Common myeloid progenitor, CD34-positive (primary cell): ENCODE data around the gene KLHDC1. TPM values are rescaled to one million over a fixed set of nuclear protein-coding genes. Genes with fewer than 3 reads are reported as not detected.
"Not testable (repeated sequence)": the region's sequence is repeated elsewhere in the genome, so short reads cannot be mapped to it uniquely, and the experiment has no call there.

Experiments used
- CTCF ChIA-PET: fragments of 350-600 bp; sonication (Branson Sonifier 250); formaldehyde crosslinking; loops from one replicate; lab custom pipeline; 2021; ENCODE audit warnings: antibody characterized with exemption; lab: Charles Lee
- POLR2A ChIA-PET: fragments of 350-600 bp; sonication (Branson Sonifier 250); formaldehyde crosslinking; loops from one replicate; lab custom pipeline; 2021; ENCODE audit warnings: antibody characterized with exemption; lab: Charles Lee
- DNase-seq, 3 donors: peaks; one replicate each; pipeline versions ENCODE4 v3.0.0 to v3.0.0-alpha.2; 2013
- H3K27ac ChIP-seq, 2 experiments: 1 replicate in 1 of 2; 2 replicates in 1 of 2; pipeline ENCODE4 v1.7.0; 2013; ENCODE audit warnings: inconsistent platforms in 2 of 2, low read length in 2 of 2, mild to moderate bottlenecking in 2 of 2, low read depth in 1 of 2, moderate library complexity in 1 of 2; ENCODE audit not compliant: severe bottlenecking in 2 of 2, insufficient read depth in 1 of 2, poor library complexity in 1 of 2
- H3K27me3 ChIP-seq, 5 experiments: replicated peaks in 2 of 5; 1 replicate in 3 of 5; 2 replicates in 2 of 5; pipeline versions ENCODE4 v1.6.1 to v1.7.0; 2013; ENCODE audit warnings: low read length in 4 of 5, mild to moderate bottlenecking in 2 of 5, moderate library complexity in 2 of 5, inconsistent platforms in 1 of 5; ENCODE audit not compliant: insufficient read depth in 5 of 5, control insufficient read depth in 4 of 5
- H3K36me3 ChIP-seq, 4 experiments: 1 replicate in 2 of 4; 2 replicates in 2 of 4; pipeline versions ENCODE4 v1.6.1 to v1.7.0; 2013; ENCODE audit warnings: low read length in 3 of 4, control low read depth in 1 of 4, mild to moderate bottlenecking in 1 of 4; ENCODE audit not compliant: control insufficient read depth in 4 of 4, insufficient read depth in 4 of 4
- H3K4me1 ChIP-seq, 4 experiments: 1 replicate in 3 of 4; 2 replicates in 1 of 4; pipeline versions ENCODE4 v1.6.1 to v1.7.1; 2013; ENCODE audit warnings: low read length in 3 of 4, mild to moderate bottlenecking in 3 of 4, control low read depth in 1 of 4, inconsistent platforms in 1 of 4, moderate library complexity in 1 of 4; ENCODE audit not compliant: control insufficient read depth in 4 of 4, insufficient read depth in 4 of 4; ENCODE audit errors: control extremely low read depth in 1 of 4
- H3K4me3 ChIP-seq, 7 experiments: 1 replicate in 4 of 7; 2 replicates in 3 of 7; pipeline versions ENCODE4 v1.5.1 to v1.7.0; 2013; ENCODE audit warnings: mild to moderate bottlenecking in 7 of 7, low read length in 6 of 7, moderate library complexity in 6 of 7, inconsistent platforms in 2 of 7, low read depth in 2 of 7, control low read depth in 1 of 7; ENCODE audit not compliant: insufficient read depth in 4 of 7, control insufficient read depth in 1 of 7; ENCODE audit errors: extremely low read depth in 1 of 7
- H3K9me3 ChIP-seq, 5 experiments: 1 replicate in 4 of 5; 2 replicates in 1 of 5; pipeline versions ENCODE4 v1.6.1 to v1.7.1; 2013; ENCODE audit warnings: low read length in 4 of 5, mild to moderate bottlenecking in 2 of 5, inconsistent platforms in 1 of 5, low read depth in 1 of 5, moderate library complexity in 1 of 5; ENCODE audit not compliant: control insufficient read depth in 4 of 5, insufficient read depth in 2 of 5; ENCODE audit errors: control extremely low read depth in 1 of 5
- WGBS: methylation state at CpG from one replicate; pipeline ENCODE4 v1.1.5; 2013; ENCODE audit not compliant: insufficient coverage; 5-methylcytosine and 5-hydroxymethylcytosine counted together
- polyA plus RNA-seq: library from polyadenylated mRNA; unstranded; fragments of 120-200 nt; gene quantifications from one replicate; pipeline ENCODE4 v1.2.1, GENCODE V29; 2013

The KLHDC1 gene
- 9.2 TPM for polyA plus RNA-seq

GRCh38 chr14:49692811-49693734 is at the start of gene KLHDC1:
TSS of gene KLHDC1 (plus strand) at chr14:49693120. CDS start at chr14:49693195, 75 bp downstream.
- H3K27me3 ChIP-seq: no peaks in the 10 kb centered on the region
- POLR2A ChIA-PET: interaction anchor here (0.9 to 1.2 kb wide), 4 partner anchors 10 to 76 kb away, joined by 3 to 4 read pairs (median 3); partner anchors contain the start of gene KLHDC2
- WGBS: under 1% methylated on average over 79 of the region's 88 CpGs

GRCh38 chr14:49653508-49653907 is 39.4 kb upstream of the KLHDC1 start:
- Histone ChIP-seq H3K27me3 (no peaks in the 10 kb centered on the region), H3K36me3 (peaks cover 0 to 27% (median 14%) of the 10 kb centered on the region in 4 experiments), H3K4me1 (no peaks in the 10 kb centered on the region), H3K9me3 (no peaks in the 10 kb centered on the region), H3K27ac (no peak overlapping the region), H3K4me3 (no peak overlapping the region)
- DNase-seq: no peak
- no CpG with 5 or more reads among the region's 6 CpGs for WGBS
- ChIA-PET CTCF (interaction anchor here (1.4 kb wide), 1 partner anchor 12 kb away, joined by 5 read pairs; no protein-coding TSS in a partner anchor), POLR2A (no interaction called here)

More at GRCh38 chr14:49692811-49693734, at the start of gene KLHDC1:
- Histone ChIP-seq H3K36me3 (no peaks in the 10 kb centered on the region), H3K27ac (peak within 1 kb of the TSS; percentile 70 to 87), H3K4me3 (peak within 1 kb of the TSS; percentile 71 to 91 (median 83)), H3K4me1 (peaks cover 3 to 24% (median 15%) of the 10 kb centered on the region in 4 experiments), H3K9me3 (no peaks in the 10 kb centered on the region)
- CTCF ChIA-PET: interaction anchor here (0.6 to 1.4 kb wide), 5 partner anchors 31 to 95 kb away, joined by 3 to 5 read pairs (median 4); partner anchors contain the start of gene KLHDC2
- DNase-seq: peak; percentile 75 to 88 (median 81)

GRCh38 chr14:49654511-49654910 is 38.4 kb upstream of the KLHDC1 start:
- H3K27ac ChIP-seq: no peak overlapping the region
- no peaks in the 10 kb centered on the region for H3K9me3 ChIP-seq
- H3K36me3 ChIP-seq: peaks cover 0 to 25% (median 12%) of the 10 kb centered on the region in 4 experiments
- WGBS: no CpG with 5 or more reads among the region's 3 CpGs
- H3K4me1 ChIP-seq: no peaks in the 10 kb centered on the region
- no peak for DNase-seq
- no peaks in the 10 kb centered on the region for H3K27me3 ChIP-seq
- H3K4me3 ChIP-seq: no peak overlapping the region
- POLR2A ChIA-PET: no interaction called here
- CTCF ChIA-PET: interaction anchor here (0.6 to 1.4 kb wide), 3 partner anchors 13 to 77 kb away, joined by 3 to 5 read pairs (median 3); no protein-coding TSS in a partner anchor

- CTCF ChIA-PET, H3K4me1 ChIP-seq, DNase-seq, H3K27me3 ChIP-seq, POLR2A ChIA-PET, H3K4me3 ChIP-seq, H3K9me3 ChIP-seq, H3K27ac ChIP-seq: not testable (repeated sequence)
- H3K36me3 ChIP-seq: peaks cover 0 to 13% (median 9%) of the 10 kb centered on the region in 4 experiments
- 100% methylated on average over 2 of the region's 6 CpGs for WGBS
These were observed 35.4 kb upstream of the KLHDC1 start for GRCh38 chr14:49657500-49657899.

- H3K4me1 ChIP-seq: no peaks in the 10 kb centered on the region
- no peak overlapping the region for H3K27ac ChIP-seq
- DNase-seq: no peak
- peaks cover 0 to 11% (median 6%) of the 10 kb centered on the region in 4 experiments for H3K36me3 ChIP-seq
- H3K9me3 ChIP-seq: no peaks in the 10 kb centered on the region
- H3K4me3 ChIP-seq: no peak overlapping the region
- no peaks in the 10 kb centered on the region for H3K27me3 ChIP-seq
- WGBS: no CpG with 5 or more reads among the region's 2 CpGs
- POLR2A ChIA-PET: no interaction called here
- CTCF ChIA-PET: interaction anchor here (1.1 to 1.2 kb wide), 3 partner anchors 15 to 25 kb away, joined by 5 read pairs; partner anchors contain the start of gene DNAAF2
These were observed 33.1 kb upstream of the KLHDC1 start for GRCh38 chr14:49659526-49660455.

GRCh38 chr14:49670475-49670874 is 22.4 kb upstream of the KLHDC1 start:
- H3K36me3 ChIP-seq: peaks cover 0 to 51% (median 10%) of the 10 kb centered on the region in 4 experiments
- H3K27me3 ChIP-seq: no peaks in the 10 kb centered on the region
- no peak overlapping the region for H3K27ac ChIP-seq
- ChIA-PET CTCF (no interaction called here), POLR2A (no interaction called here)
- no peaks in the 10 kb centered on the region for H3K4me1 ChIP-seq
- H3K4me3 ChIP-seq: no peak overlapping the region
- H3K9me3 ChIP-seq: no peaks in the 10 kb centered on the region
- no peak for DNase-seq
